Esophagus muscularis mucosa (tissue), 4 donors: ENCODE data around the gene SRSF12.

ENCODE experiments used
- CTCF ChIP-seq, 3 experiments: fragments of 200-600 bp in 2 of 3; fragments of 450-650 bp in 1 of 3; sonication (generic) in 2 of 3; IDR thresholded peaks; one replicate each; pipeline ENCODE4 v1.5.1; 2017 to 2019; ENCODE audit warnings: antibody characterized with exemption in 3 of 3, mild to moderate bottlenecking in 2 of 3, moderate library complexity in 1 of 3
- EP300 ChIP-seq: sonication (generic); formaldehyde crosslinking; IDR thresholded peaks from one replicate; pipeline ENCODE4 v1.6.1; 2017; ENCODE audit warnings: antibody characterized with exemption
- POLR2A ChIP-seq: fragments of 450-650 bp; IDR thresholded peaks from one replicate; pipeline ENCODE4 v1.6.1; 2017; ENCODE audit warnings: antibody characterized with exemption, moderate library complexity, mild to moderate bottlenecking, low read depth
- POLR2AphosphoS5 ChIP-seq, 2 donors: sonication (generic); formaldehyde crosslinking; IDR thresholded peaks; one replicate each; pipeline ENCODE4 v1.6.1; 2017; ENCODE audit warnings: antibody characterized with exemption in 2 of 2

GRCh38 chr6:89050155-89050554, 67.7 kb downstream of the SRSF12 start:
- TF ChIP-seq CTCF (IDR thresholded peaks at IDR 0.05) (no peak), EP300 (peak; percentile 59), POLR2A (no peak), POLR2AphosphoS5 (IDR thresholded peaks at IDR 0.05) (peak; percentile 62 to 73)
